HG03521 (cell line): ENCODE results near the gene KTI12.

Source experiments
- ATAC-seq: cut with Tn5 transposase; IDR thresholded peaks from one replicate; pipeline ENCODE4 v1.9.1; 2021; ENCODE audit warnings: mild to moderate bottlenecking, moderate library complexity; ENCODE audit not compliant: unreplicated experiment

KTI12 gene

GRCh38 chr1:51989582-51990477 is 43.8 kb downstream of the KTI12 start:
- no peak for ATAC-seq

GRCh38 chr1:51988254-51988653 is 45.4 kb downstream of the KTI12 start:
- ATAC-seq = no peak

- ATAC-seq = no peak
Observed at GRCh38 chr1:51986718-51987117, 46.9 kb downstream of the KTI12 start.

GRCh38 chr1:51982161-51982560 is 51.4 kb downstream of the KTI12 start:
- ATAC-seq = no peak
